Mesenteric fat pad (tissue), 1 donor: ENCODE results near the gene VSNL1. TPM values are rescaled to one million over a fixed set of nuclear protein-coding genes. Genes with fewer than 3 reads are reported as not detected.

ENCODE experiments used
- DNase-seq: peaks from one replicate; pipeline ENCODE4 v3.0.0-alpha.2; 2020; ENCODE audit warnings: low spot score
- total RNA-seq: library from RNA; stranded (reverse); fragmentation: NEBNext Ultra II Directional; extraction: Animal tissue kit (Norgen Biotek cat#: 25700); gene quantifications from one replicate; pipeline ENCODE4 v1.2.1, GENCODE V29; 2021
- donor health status: DM: yes; HTN: yes; CAD: no.

VSNL1 gene
- total RNA-seq, 1 donor from 2014 or later, result not detected

GRCh38 chr2:17580319-17580715, 39.8 kb downstream of the VSNL1 start:
- no peak for DNase-seq

- DNase-seq, result no peak
These were observed 41.3 kb downstream of the VSNL1 start for GRCh38 chr2:17581831-17582230.

- DNase-seq, result no peak
These were observed 42.7 kb downstream of the VSNL1 start for GRCh38 chr2:17583166-17583565.

GRCh38 chr2:17583646-17584045, 43.1 kb downstream of the VSNL1 start:
- DNase-seq, result no peak

- no peak for DNase-seq
These were observed 44.2 kb downstream of the VSNL1 start for GRCh38 chr2:17584689-17585088.

GRCh38 chr2:17587469-17587868, 47.0 kb downstream of the VSNL1 start:
- no peak for DNase-seq

- no peak for DNase-seq
These were observed 47.5 kb downstream of the VSNL1 start for GRCh38 chr2:17588031-17588430.

- DNase-seq, result no peak
These were observed 49.0 kb downstream of the VSNL1 start for GRCh38 chr2:17589406-17590035.

- no peak for DNase-seq
These were observed 49.9 kb downstream of the VSNL1 start for GRCh38 chr2:17590342-17590911.

GRCh38 chr2:17591846-17592245, 51.4 kb downstream of the VSNL1 start:
- no peak for DNase-seq

- no peak for DNase-seq
These were observed 52.4 kb downstream of the VSNL1 start for GRCh38 chr2:17592731-17593409.

- no peak for DNase-seq
These were observed 52.9 kb downstream of the VSNL1 start for GRCh38 chr2:17593445-17593840.

- DNase-seq, result no peak
These were observed 53.5 kb downstream of the VSNL1 start for GRCh38 chr2:17593841-17594491.

GRCh38 chr2:17594533-17595401, 54.3 kb downstream of the VSNL1 start:
- DNase-seq, result no peak

GRCh38 chr2:17599617-17600016, 59.1 kb downstream of the VSNL1 start:
- no peak for DNase-seq

GRCh38 chr2:17600556-17601204, 60.2 kb downstream of the VSNL1 start:
- DNase-seq, result no peak

- DNase-seq, result no peak
These were observed 63.6 kb downstream of the VSNL1 start for GRCh38 chr2:17604050-17604449.

- DNase-seq, result no peak
These were observed 65.2 kb downstream of the VSNL1 start for GRCh38 chr2:17605696-17606095.

- DNase-seq, result no peak
These were observed 66.4 kb downstream of the VSNL1 start for GRCh38 chr2:17606851-17607250.

- no peak for DNase-seq
These were observed 66.9 kb downstream of the VSNL1 start for GRCh38 chr2:17607379-17607778.

- no peak for DNase-seq
These were observed 67.8 kb downstream of the VSNL1 start for GRCh38 chr2:17608251-17608650.
